PC-9 (cell line): ENCODE measurements around the gene PDE1C. TPM values are rescaled to one million over a fixed set of nuclear protein-coding genes. Genes with fewer than 3 reads are reported as not detected.

ENCODE experiments used
- Bru-seq: library from RNA; stranded (reverse); fragments of 400-500 nt; gene quantifications from one replicate; lab custom pipeline; 2021; lab: Mats Ljungman, UMichigan
- BruChase-seq, 2 experiments: library from RNA; stranded (reverse); fragments of 400-500 nt; gene quantifications; one replicate each; lab custom pipeline; 2021; lab: Mats Ljungman, UMichigan
- BruUV-seq: library from RNA; stranded (reverse); fragments of 400-500 nt; replicated peaks from 2 replicates; lab custom pipeline; 2021; lab: Mats Ljungman, UMichigan
- CTCF ChIA-PET: fragments of 300-600 bp; sonication (Branson Sonifier 250); formaldehyde crosslinking; loops from one replicate; lab custom pipeline; 2022; ENCODE audit warnings: antibody characterized with exemption; lab: Charles Lee
- POLR2A ChIA-PET: fragments of 300-600 bp; sonication (Branson Sonifier 250); formaldehyde crosslinking; loops from one replicate; lab custom pipeline; 2022; ENCODE audit warnings: antibody characterized with exemption; ENCODE audit not compliant: unreplicated experiment; lab: Charles Lee
- DNase-seq, 2 experiments: peaks; one replicate each; pipeline versions ENCODE4 v3.0.0 to v3.0.0-alpha.2; 2015 to 2022; ENCODE audit warnings: mixed read lengths in 1 of 2
- H2AFZ ChIP-seq: fragments of 200-600 bp; sonication (generic); 2 replicates; pipeline ENCODE4 v1.8.1; 2017; ENCODE audit warnings: antibody characterized with exemption
- H3F3A ChIP-seq: fragments of 200-600 bp; sonication (generic); 2 replicates; pipeline ENCODE4 v1.8.1; 2017; ENCODE audit warnings: antibody characterized with exemption, mild to moderate bottlenecking, low read depth; ENCODE audit not compliant: insufficient read depth
- H3K27ac ChIP-seq: fragments of 200-600 bp; sonication (generic); 2 replicates; pipeline ENCODE4 v1.6.1; 2016; ENCODE audit warnings: mixed run types
- H3K27me3 ChIP-seq: fragments of 200-600 bp; sonication (generic); 2 replicates; pipeline ENCODE4 v1.6.1; 2016; ENCODE audit warnings: low read depth, mixed run types; ENCODE audit not compliant: insufficient read depth
- H3K36me3 ChIP-seq: fragments of 200-600 bp; sonication (generic); 2 replicates; pipeline ENCODE4 v1.6.1; 2016; ENCODE audit warnings: low read depth, mixed run types
- H3K4me1 ChIP-seq: fragments of 200-600 bp; sonication (generic); replicated peaks from 2 replicates; pipeline ENCODE4 v1.6.1; 2016; ENCODE audit warnings: mixed run types; ENCODE audit not compliant: insufficient read depth
- H3K4me2 ChIP-seq: fragments of 200-600 bp; sonication (generic); 2 replicates; pipeline ENCODE4 v1.6.1; 2017; ENCODE audit warnings: mixed run types
- H3K4me3 ChIP-seq: fragments of 200-600 bp; sonication (generic); 2 replicates; pipeline ENCODE4 v1.6.1; 2016; ENCODE audit warnings: mixed run types
- H3K79me2 ChIP-seq: fragments of 200-600 bp; sonication (generic); 2 replicates; pipeline ENCODE4 v1.6.1; 2017; ENCODE audit warnings: low read depth, mixed run types
- H3K9me2 ChIP-seq: fragments of 200-600 bp; sonication (generic); 2 replicates; pipeline ENCODE4 v1.8.1; 2017; ENCODE audit warnings: mild to moderate bottlenecking; ENCODE audit not compliant: insufficient read depth
- H3K9me3 ChIP-seq: fragments of 200-600 bp; sonication (generic); 2 replicates; pipeline ENCODE4 v1.8.1; 2016; ENCODE audit warnings: low read depth; ENCODE audit not compliant: insufficient read depth
- H4K20me1 ChIP-seq: fragments of 200-600 bp; sonication (generic); 2 replicates; pipeline ENCODE4 v1.8.1; 2017; ENCODE audit not compliant: insufficient read depth
- EZH2 ChIP-seq: fragments of 200-600 bp; sonication (generic); IDR thresholded peaks from 2 replicates; pipeline ENCODE4 v1.8.0; 2017; ENCODE audit warnings: antibody characterized with exemption, low read depth
- intact Hi-C: fragments of 100-400 bp; cut with micrococcal nuclease; formaldehyde crosslinking; loops from one replicate; pipeline ENCODE4 v1.10.0; 2022; ENCODE audit not compliant: unreplicated experiment
- long read RNA-seq: library from polyadenylated mRNA; stranded (forward); transcript quantifications from one replicate; pipeline ENCODE4 v2.0.0, GENCODE V29; 2022
- total RNA-seq: library from RNA; stranded (reverse); gene quantifications from 2 replicates; pipeline ENCODE4 v1.2.3, GENCODE V29; 2021
- TF ChIP-seq, protein P1 (sequence below): fragments of 200-600 bp; sonication (generic); conservative IDR thresholded peaks from 2 replicates; pipeline ENCODE4 v1.6.1; 2017; ENCODE audit warnings: mixed run types, antibody characterized with exemption, mild to moderate bottlenecking, moderate library complexity

Gene PDE1C
- 1.7 and 2.1 TPM in 2 replicates for total RNA-seq
- percentile 26 among the genes with signal in this experiment for Bru-seq, nascent RNA
- percentile 24 among the genes with signal in this experiment for BruChase-seq, experiment 1, labeled RNA remaining after a 2-hour chase
- percentile 19 among the genes with signal in this experiment for BruChase-seq, experiment 2, labeled RNA remaining after a 6-hour chase
- long read RNA-seq, partial matches to known transcripts: 0 of 1 reads
- long read RNA-seq, other reads (novel, unspliced or antisense): 1 of 1 reads

DNA sequence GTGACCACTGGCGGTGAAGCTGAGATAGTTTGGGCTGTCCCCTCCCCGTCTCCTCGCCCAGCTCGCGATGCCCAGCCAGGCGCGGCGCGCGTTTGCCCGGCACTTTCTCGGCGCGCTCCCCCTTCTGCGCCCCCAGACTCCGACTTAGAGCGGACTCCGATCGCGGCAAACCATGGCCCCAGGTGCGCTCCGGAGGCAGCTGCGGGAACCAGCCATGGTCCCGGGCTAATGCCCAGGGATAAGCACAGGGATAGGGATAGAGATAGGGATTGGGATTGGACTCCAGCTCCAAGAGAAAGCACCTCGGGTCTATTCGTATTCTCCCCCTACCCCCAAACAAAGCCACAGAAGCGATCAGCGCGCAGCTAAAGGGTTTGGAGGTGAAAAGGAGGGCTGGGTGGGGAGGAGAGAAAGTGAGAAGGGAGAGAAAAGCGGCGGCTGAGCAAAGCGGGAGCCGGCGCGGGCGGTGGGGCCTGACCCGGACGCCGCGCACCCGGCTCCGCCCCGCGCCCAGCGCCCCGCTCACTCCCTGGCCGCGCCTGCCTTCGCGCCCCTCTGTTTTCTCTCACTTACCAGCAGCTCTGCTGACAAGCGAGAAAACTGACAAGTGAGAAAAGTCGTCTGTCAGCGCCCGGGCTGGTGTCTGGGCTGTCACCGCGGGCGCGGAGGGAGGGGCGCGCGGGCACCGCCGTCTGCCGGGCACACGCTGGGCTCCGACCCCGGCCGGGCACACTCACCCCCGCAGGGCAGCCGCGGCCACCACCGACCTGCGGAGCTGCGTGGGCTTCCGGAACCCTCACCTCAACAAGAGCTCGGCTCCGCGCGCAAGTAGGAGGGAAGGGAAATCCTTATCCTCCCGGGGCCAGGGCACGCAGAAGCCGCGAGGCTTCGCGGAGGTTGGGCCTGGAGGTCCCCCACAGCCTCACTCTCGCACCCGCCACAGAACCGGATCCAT, at the start of gene PDE1C:
TSS of gene PDE1C (minus strand) at position 2 of the 955 bp plus-strand sequence.
- Histone ChIP-seq H3K9me3 (no peaks in the 10 kb centered on the region), H3K27ac (no peak within 1 kb of the TSS), H3K4me2 (no peak within 1 kb of the TSS), H3K36me3 (no peaks in the 10 kb centered on the region), H3K79me2 (no peaks in the 10 kb centered on the region), H4K20me1 (no peaks in the 10 kb centered on the region), H3K4me1 (no peaks in the 10 kb centered on the region), H3K27me3 (peaks cover 32% of the 10 kb centered on the region), H3K4me3 (no peak within 1 kb of the TSS), H3F3A (no peaks in the 10 kb centered on the region), H3K9me2 (no peaks in the 10 kb centered on the region), H2AFZ (no peak within 1 kb of the TSS)
- no TSS peak for BruUV-seq
- TF ChIP-seq, protein P1, sequence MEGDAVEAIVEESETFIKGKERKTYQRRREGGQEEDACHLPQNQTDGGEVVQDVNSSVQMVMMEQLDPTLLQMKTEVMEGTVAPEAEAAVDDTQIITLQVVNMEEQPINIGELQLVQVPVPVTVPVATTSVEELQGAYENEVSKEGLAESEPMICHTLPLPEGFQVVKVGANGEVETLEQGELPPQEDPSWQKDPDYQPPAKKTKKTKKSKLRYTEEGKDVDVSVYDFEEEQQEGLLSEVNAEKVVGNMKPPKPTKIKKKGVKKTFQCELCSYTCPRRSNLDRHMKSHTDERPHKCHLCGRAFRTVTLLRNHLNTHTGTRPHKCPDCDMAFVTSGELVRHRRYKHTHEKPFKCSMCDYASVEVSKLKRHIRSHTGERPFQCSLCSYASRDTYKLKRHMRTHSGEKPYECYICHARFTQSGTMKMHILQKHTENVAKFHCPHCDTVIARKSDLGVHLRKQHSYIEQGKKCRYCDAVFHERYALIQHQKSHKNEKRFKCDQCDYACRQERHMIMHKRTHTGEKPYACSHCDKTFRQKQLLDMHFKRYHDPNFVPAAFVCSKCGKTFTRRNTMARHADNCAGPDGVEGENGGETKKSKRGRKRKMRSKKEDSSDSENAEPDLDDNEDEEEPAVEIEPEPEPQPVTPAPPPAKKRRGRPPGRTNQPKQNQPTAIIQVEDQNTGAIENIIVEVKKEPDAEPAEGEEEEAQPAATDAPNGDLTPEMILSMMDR: no peak
- no peak for TF ChIP-seq EZH2
- intact Hi-C loops: no loop called here
- ChIA-PET CTCF (interaction anchor here (0.7 kb wide), 1 partner anchor 878 kb away, joined by 3 read pairs; no protein-coding TSS in a partner anchor), POLR2A (no interaction called here)
- DNase-seq: no peak

DNA sequence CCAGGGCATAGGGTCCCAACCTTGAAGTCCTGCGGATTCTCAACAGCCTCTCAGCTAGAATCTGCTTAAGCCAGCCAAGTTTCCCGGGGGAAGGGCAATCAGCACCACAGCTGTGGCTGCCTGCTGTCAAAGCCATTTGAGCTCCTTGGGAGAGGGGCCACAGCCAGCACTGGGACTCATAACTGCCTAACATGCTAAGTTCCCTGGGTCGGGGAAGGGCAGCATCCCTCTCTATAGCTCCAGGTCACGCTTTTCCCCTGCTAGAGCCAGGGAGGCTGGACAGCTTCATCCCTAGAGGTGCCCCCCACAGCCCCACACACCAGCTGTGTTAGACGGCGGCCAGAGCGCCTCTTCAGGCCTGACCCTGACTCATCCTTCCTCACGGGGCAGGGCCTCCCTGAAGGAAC, 49.6 kb upstream of the PDE1C start:
- H3K4me1 ChIP-seq: no peaks in the 10 kb centered on the region
- H4K20me1 ChIP-seq: no peaks in the 10 kb centered on the region
- no peak overlapping the region for H3K4me2 ChIP-seq
- no peak overlapping the region for H2AFZ ChIP-seq
- no peak overlapping the region for H3K27ac ChIP-seq
- H3K9me2 ChIP-seq: no peaks in the 10 kb centered on the region
- no peak overlapping the region for H3K4me3 ChIP-seq
- no peak for DNase-seq
- H3K36me3 ChIP-seq: no peaks in the 10 kb centered on the region
- H3K79me2 ChIP-seq: no peaks in the 10 kb centered on the region
- no peaks in the 10 kb centered on the region for H3F3A ChIP-seq
- H3K27me3 ChIP-seq: no peaks in the 10 kb centered on the region
- BruUV-seq: no TSS peak
- ChIA-PET POLR2A (no interaction called here), CTCF (no interaction called here)
- intact Hi-C loops: no loop called here
- H3K9me3 ChIP-seq: no peaks in the 10 kb centered on the region
- no peak for TF ChIP-seq EZH2
- TF ChIP-seq, protein P1: no peak

DNA sequence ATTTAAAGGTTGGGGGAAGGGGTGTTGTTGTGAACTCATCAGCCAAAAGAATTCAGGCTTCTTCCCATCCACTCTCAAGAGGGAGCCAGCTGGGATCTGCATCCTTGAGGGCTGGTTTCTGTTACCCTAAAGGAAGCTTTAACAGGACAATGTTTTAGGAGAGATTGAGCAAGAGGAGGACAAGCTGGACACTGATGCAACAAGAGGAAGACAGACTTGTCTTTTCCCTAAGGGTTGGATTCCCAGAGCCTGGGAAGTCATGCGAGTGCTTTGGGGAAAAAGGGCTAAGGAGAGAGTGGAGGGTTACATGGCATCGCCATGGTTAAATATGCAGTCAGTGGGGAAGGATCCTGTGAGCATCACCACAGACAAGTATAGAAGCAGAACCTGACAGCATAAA, 47.6 kb upstream of the PDE1C start:
- Histone ChIP-seq H3K4me3 (no peak overlapping the region), H2AFZ (no peak overlapping the region), H4K20me1 (no peaks in the 10 kb centered on the region), H3F3A (no peaks in the 10 kb centered on the region), H3K4me2 (no peak overlapping the region), H3K4me1 (no peaks in the 10 kb centered on the region), H3K36me3 (no peaks in the 10 kb centered on the region), H3K27ac (no peak overlapping the region), H3K9me2 (no peaks in the 10 kb centered on the region), H3K79me2 (no peaks in the 10 kb centered on the region), H3K27me3 (no peaks in the 10 kb centered on the region), H3K9me3 (no peaks in the 10 kb centered on the region)
- CTCF ChIA-PET: no interaction called here
- POLR2A ChIA-PET: no interaction called here
- no peak for DNase-seq
- BruUV-seq: no TSS peak
- intact Hi-C loops: no loop called here
- TF ChIP-seq, protein P1: no peak
- TF ChIP-seq EZH2: no peak
